HepG2 (cell line): ENCODE results near the gene SSPN.

Source experiments
- MTA1 ChIP-seq: sonication (generic); formaldehyde crosslinking; IDR thresholded peaks from 2 replicates; pipeline ENCODE4 v1.4.0; 2020; ENCODE audit warnings: missing genetic modification reagents, mild to moderate bottlenecking, borderline replicate concordance
- POLR2A ChIP-seq, 2 experiments: IDR thresholded peaks; 2 replicates each; pipeline ENCODE4 v1.6.1; 2011; ENCODE audit warnings: low read depth in 2 of 2, low read length in 2 of 2, mild to moderate bottlenecking in 1 of 2, moderate library complexity in 1 of 2; ENCODE audit not compliant: insufficient read depth in 1 of 2

DNA sequence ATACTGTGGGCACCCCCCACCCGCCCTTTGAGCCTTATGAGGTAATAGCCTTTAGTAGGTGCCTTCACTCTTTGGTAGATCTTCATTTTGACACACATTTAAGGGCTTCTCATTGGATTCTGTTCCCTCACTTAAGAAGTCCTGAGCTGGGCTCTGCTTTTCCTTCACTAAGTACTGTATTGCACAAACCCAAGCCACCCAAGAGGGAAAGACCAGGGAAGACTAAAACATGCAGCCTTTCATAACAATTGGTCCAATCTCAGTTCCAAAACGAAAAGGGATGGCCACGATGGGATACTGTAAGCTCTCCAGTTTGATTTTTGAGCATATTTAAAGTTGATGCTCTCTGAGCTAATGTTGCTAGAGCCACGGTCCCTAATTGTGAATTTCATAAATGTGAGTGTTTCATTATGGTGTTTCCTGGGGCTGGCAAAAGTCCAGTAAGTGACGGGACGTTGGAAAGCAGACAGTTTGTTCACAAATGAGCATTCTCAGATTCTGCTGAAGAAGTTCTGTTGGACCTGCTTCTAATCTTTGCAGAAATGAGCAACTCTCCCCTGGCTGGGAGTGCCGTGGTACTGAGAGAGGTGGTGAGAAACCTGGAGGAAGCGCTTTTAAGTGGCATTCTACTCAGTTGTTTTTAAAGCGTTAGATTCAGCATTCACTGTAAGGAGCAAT is 9.4 kb downstream of the SSPN start:
- no peak for TF ChIP-seq POLR2A (IDR thresholded peaks at IDR 0.05; ENCODE audit: insufficient read depth in 1 of 2, low read depth in 2 of 2, low read length in 2 of 2)
- no peak for TF ChIP-seq MTA1 (CRISPR knock-in tag)
